ENCODE results near the gene SH3RF2. TPM values are rescaled to one million over a fixed set of nuclear protein-coding genes. Genes with fewer than 3 reads are reported as not detected.

The SH3RF2 gene
- total and polyA plus RNA-seq, 2 of the 13 experiments (the other 11 are each of a cell fraction or from before 2014, with no cell fraction given) = 2.6 to 3.7 TPM

- Histone ChIP-seq H3K79me2 (ENCODE audit: insufficient read depth, low read length) (no peaks in the 10 kb centered on the region), H3K4me3 (replicated peaks in 1 of 3; ENCODE audit: insufficient read depth in 1 of 3, low read depth in 2 of 3, low read length in 3 of 3) (no peak overlapping the region), H3K27me3 (ENCODE audit: control insufficient read depth in 1 of 2, insufficient read depth in 2 of 2, low read length in 2 of 2) (no peaks in the 10 kb centered on the region), H3K36me3 (replicated peaks in 1 of 2; ENCODE audit: control insufficient read depth in 1 of 2, insufficient read depth in 2 of 2, low read length in 2 of 2) (peaks cover 3 to 12% of the 10 kb centered on the region in 2 experiments; a peak in 4 of 5 replicates), H3K4me1 (ENCODE audit: insufficient read depth, low read length) (no peaks in the 10 kb centered on the region), H3K9me3 (ENCODE audit: low read length) (no peaks in the 10 kb centered on the region), H3K27ac (ENCODE audit: extremely low read length, insufficient read depth, low read length) (no peak overlapping the region), H2AFZ (ENCODE audit: low read length) (no peak overlapping the region), H3K4me2 (ENCODE audit: low read depth, low read length) (no peak overlapping the region), H3K9ac (ENCODE audit: insufficient read depth, low read depth, low read length) (no peak overlapping the region), H4K20me1 (ENCODE audit: insufficient read depth, low read length) (no peaks in the 10 kb centered on the region)
- FAIRE-seq = no peak
- WGBS (ENCODE audit: low lambda C conversion rate) = 94% methylated on average over 5 of the region's 5 CpGs
- intact Hi-C loops (cut with micrococcal nuclease; ENCODE audit: unreplicated experiment) = no loop called here
- no peak for ATAC-seq
- in situ Hi-C loops (cut with HindIII; ENCODE audit: extremely low pct_ligation_motif_present, low pct_unique_long_range_greater_than_20kb) = no loop called here
- no peak for DNase-seq (ENCODE audit: low spot score)
- CTCF ChIA-PET (ENCODE audit: low intra/inter-chr PET ratio, low total read pairs) = no interaction called here
- POLR2A ChIA-PET = no interaction called here
- no TSS peak for BruUV-seq (replicated peaks)
- TF ChIP-seq ZBTB38 (CRISPR knock-in tag; IDR thresholded peaks at IDR 0.05) (no peak), POLR2G (IDR thresholded peaks at IDR 0.05; ENCODE audit: low read depth, low read length) (no peak), TCF7L2 (IDR thresholded peaks at IDR 0.05; ENCODE audit: low read depth, low read length) (no peak), TIGD3 (CRISPR knock-in tag; IDR thresholded peaks at IDR 0.05; ENCODE audit: borderline replicate concordance) (no peak), ZBED4 (CRISPR knock-in tag; IDR thresholded peaks at IDR 0.05; ENCODE audit: borderline replicate concordance) (no peak), U2AF2 (IDR thresholded peaks at IDR 0.05; ENCODE audit: low read depth, low read length) (no peak), ZNF44 (CRISPR knock-in tag; IDR thresholded peaks at IDR 0.05) (no peak), ZNF251 (CRISPR knock-in tag; IDR thresholded peaks at IDR 0.05) (no peak), PRDM15 (CRISPR knock-in tag; IDR thresholded peaks at IDR 0.05) (no peak), FOXA1 (IDR thresholded peaks at IDR 0.05) (no peak), FOXA1 (CRISPR knock-in tag; IDR thresholded peaks at IDR 0.05) (no peak), ZNF879 (CRISPR knock-in tag; IDR thresholded peaks at IDR 0.05) (no peak), HOXA7 (CRISPR knock-in tag; IDR thresholded peaks at IDR 0.05) (no peak)
These were observed 123.8 kb downstream of the SH3RF2 start for GRCh38 chr5:146060221-146060585.
